ENCODE results near the gene TBC1D5. TPM values are rescaled to one million over a fixed set of nuclear protein-coding genes. Genes with fewer than 3 reads are reported as not detected.

The TBC1D5 gene
- total and polyA plus RNA-seq, 2 of the 4 experiments (the other 2 are of a cell fraction), result 16.4 to 57.0 TPM

DNA sequence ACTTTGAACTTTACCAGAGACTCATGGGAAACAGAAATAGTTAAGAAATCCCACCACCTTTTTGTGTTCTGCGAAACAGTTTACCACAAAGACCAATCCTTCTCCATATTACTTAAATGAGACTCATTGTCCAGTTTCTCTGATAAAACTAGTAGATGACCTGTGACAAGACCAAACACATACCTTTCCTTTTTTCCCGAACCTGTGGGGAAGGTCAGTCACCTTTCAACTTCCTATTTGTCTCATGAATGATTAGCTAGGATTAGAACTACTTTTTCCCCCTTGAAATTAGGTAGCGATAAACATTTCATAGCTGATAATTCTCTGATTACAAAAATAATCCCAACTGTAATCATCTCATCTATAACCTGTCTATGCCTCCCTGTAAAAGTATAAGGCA is 2.3 kb upstream of the TBC1D5 start:
- Histone ChIP-seq H3K27ac (ENCODE audit: insufficient read depth, low read length) (no peak overlapping the region), H3K4me2 (ENCODE audit: low read depth, low read length) (no peak overlapping the region), H4K5ac (ENCODE audit: low read depth, low read length) (no peak overlapping the region), H2BK20ac (ENCODE audit: low read depth, low read length) (no peak overlapping the region), H4K91ac (ENCODE audit: insufficient read depth, low read depth, low read length) (no peak overlapping the region), H3K14ac (replicated peaks; ENCODE audit: low read depth, low read length) (no peak overlapping the region), H3K9ac (ENCODE audit: low read depth, low read length) (no peak overlapping the region), H3K36me3 (ENCODE audit: control insufficient read depth, insufficient read depth, low read length) (no peaks in the 10 kb centered on the region), H2BK15ac (ENCODE audit: low read depth, low read length) (no peak overlapping the region), H3K18ac (ENCODE audit: low read depth, low read length) (no peak overlapping the region), H3K79me1 (ENCODE audit: low read depth in 1 of 2, low read length in 2 of 2) (peaks cover 3 to 4% of the 10 kb centered on the region in 2 experiments), H2AFZ (replicated peaks; ENCODE audit: low read length, poor library complexity) (no peak overlapping the region), H3K4me3 (ENCODE audit: insufficient read depth, low read depth, low read length) (no peak overlapping the region), H2AK9ac (replicated peaks; ENCODE audit: low read depth, low read length, poor library complexity) (no peak overlapping the region), H2BK120ac (ENCODE audit: low read depth, low read length) (no peak overlapping the region), H4K8ac (ENCODE audit: low read depth in 2 of 2, low read length in 2 of 2) (no peak overlapping the region), H3K23ac (ENCODE audit: low read depth, low read length) (no peak overlapping the region), H3K4ac (ENCODE audit: low read depth, low read length) (no peak overlapping the region), H4K20me1 (ENCODE audit: insufficient read depth, low read length) (no peaks in the 10 kb centered on the region), H3K27me3 (ENCODE audit: control insufficient read depth, insufficient read depth, low read length) (no peaks in the 10 kb centered on the region), H3K4me1 (ENCODE audit: control insufficient read depth, insufficient read depth, low read length) (peaks cover 2% of the 10 kb centered on the region; the same call in 1 of the 2 replicates), H3K9me1 (ENCODE audit: insufficient read depth, low read length) (no peaks in the 10 kb centered on the region), H2BK5ac (ENCODE audit: low read depth, low read length, poor library complexity, severe bottlenecking) (no peak overlapping the region), H3K9me3 (ENCODE audit: control insufficient read depth, insufficient read depth, low read length) (no peaks in the 10 kb centered on the region), H3K56ac (ENCODE audit: extremely low read depth, insufficient read depth, low read length) (no peak overlapping the region), H2AK5ac (ENCODE audit: low read depth, low read length) (no peak overlapping the region)
- dilution Hi-C loops (cut with HindIII; ENCODE audit: low sequenced_read_pairs, unreplicated experiment) (no loop called here), intact Hi-C loops (cut with micrococcal nuclease) (loop anchor here (5.0 to 10.0 kb wide), 2 partner anchors 267 to 490 kb away; no protein-coding TSS in a partner anchor), in situ Hi-C loops (cut with MboI; ENCODE audit: low sequenced_read_pairs) (no loop called here)
- no peak for TF ChIP-seq FOS (IDR thresholded peaks at IDR 0.05; ENCODE audit: low read depth, low read length)
- no peak for TF ChIP-seq MAFK (IDR thresholded peaks at IDR 0.05; ENCODE audit: low read depth, low read length)
- no peak for TF ChIP-seq MXI1 (IDR thresholded peaks at IDR 0.05; ENCODE audit: borderline replicate concordance, low read depth, low read length)
- no peak for TF ChIP-seq RAD21 (IDR thresholded peaks at IDR 0.05; ENCODE audit: low read length)
- no peak for TF ChIP-seq SMC3 (IDR thresholded peaks at IDR 0.05; ENCODE audit: low read depth, low read length)
- DNase-seq (no peak), ATAC-seq (ENCODE audit: low read depth) (no peak)
- BruUV-seq (replicated peaks), result no TSS peak
- ChIA-PET CTCF (no interaction called here), POLR2A (ENCODE audit: unreplicated experiment) (no interaction called here)
- WGBS, 2 experiments (ENCODE audit: extremely low coverage in 2 of 2, insufficient read length in 1 of 2), result no CpG with 5 or more reads among the region's 3 CpGs

All from IMR-90 (cell line).